SU-DHL-6 (cell line): ENCODE results near the gene H2AZ2.
"Not testable (repeated sequence)": the region's sequence is repeated elsewhere in the genome, so short reads cannot be mapped to it uniquely, and the experiment has no call there.

Source experiments
- H2AFZ ChIP-seq: fragments of 200-600 bp; sonication (generic); 2 replicates; pipeline ENCODE4 v1.6.1; 2014; ENCODE audit warnings: low read depth, mild to moderate bottlenecking, moderate library complexity, mixed read lengths, antibody characterized with exemption, low read length; ENCODE audit not compliant: severe bottlenecking
- H3F3A ChIP-seq: fragments of 200-600 bp; shearing (Covaris generic); 2 replicates; pipeline ENCODE4 v1.6.0; 2016; ENCODE audit warnings: antibody characterized with exemption, mild to moderate bottlenecking; ENCODE audit not compliant: insufficient read depth
- H3K27ac ChIP-seq: fragments of 200-600 bp; sonication (generic); 2 replicates; pipeline ENCODE4 v1.5.1; 2016; ENCODE audit warnings: low read depth, mild to moderate bottlenecking, low read length, moderate library complexity, mixed read lengths
- H3K27me3 ChIP-seq: fragments of 200-600 bp; sonication (generic), shearing (Covaris generic); 2 replicates; pipeline ENCODE4 v1.6.0; 2014; ENCODE audit warnings: mild to moderate bottlenecking, low read length
- H3K36me3 ChIP-seq: fragments of 200-600 bp; sonication (generic); 2 replicates; pipeline ENCODE4 v1.6.1; 2014; ENCODE audit warnings: mild to moderate bottlenecking, low read length, mixed read lengths
- H3K4me2 ChIP-seq: fragments of 300-600, 200-600 bp; shearing (Covaris generic), sonication (generic); 2 replicates; pipeline ENCODE4 v1.6.0; 2014; ENCODE audit warnings: low read length, low read depth, mild to moderate bottlenecking; ENCODE audit not compliant: poor library complexity, severe bottlenecking
- H3K4me3 ChIP-seq: fragments of 200-600 bp; sonication (generic); 2 replicates; pipeline ENCODE4 v1.5.1; 2014; ENCODE audit warnings: antibody characterized with exemption, low read length, mild to moderate bottlenecking, mixed read lengths; ENCODE audit not compliant: insufficient read depth, poor library complexity, severe bottlenecking
- H3K79me2 ChIP-seq: fragments of 200-600 bp; sonication (generic); 2 replicates; pipeline ENCODE4 v1.6.1; 2014; ENCODE audit warnings: mild to moderate bottlenecking, low read length, moderate library complexity; ENCODE audit not compliant: insufficient read depth
- H3K9ac ChIP-seq: fragments of 200-600 bp; sonication (generic); 2 replicates; pipeline ENCODE4 v1.7.0; 2014; ENCODE audit warnings: mild to moderate bottlenecking, low read length
- H3K9me2 ChIP-seq: fragments of 200-600 bp; sonication (generic); replicated peaks from 2 replicates; pipeline ENCODE4 v1.6.1; 2014; ENCODE audit warnings: low read length; ENCODE audit not compliant: insufficient read depth
- H3K9me3 ChIP-seq: fragments of 200-600 bp; sonication (generic); 2 replicates; pipeline ENCODE4 v1.6.1; 2014; ENCODE audit warnings: low read length, mixed read lengths; ENCODE audit not compliant: insufficient read depth
- H4K20me1 ChIP-seq: fragments of 200-600 bp; sonication (generic); 2 replicates; pipeline ENCODE4 v1.6.1; 2014; ENCODE audit warnings: low read depth, mild to moderate bottlenecking, antibody characterized with exemption, low read length, moderate library complexity, mixed read lengths
- EZH2phosphoT487 ChIP-seq: fragments of 200-600 bp; sonication (generic), shearing (Covaris generic); conservative IDR thresholded peaks from 2 replicates; pipeline ENCODE4 v1.6.1; 2018; ENCODE audit warnings: mild to moderate bottlenecking, antibody characterized with exemption, low read length, moderate library complexity, mixed read lengths
- TF ChIP-seq, protein P1 (sequence below): fragments of 200-600 bp; sonication (generic); IDR thresholded peaks from one replicate; pipeline ENCODE4 v1.5.1; 2017; ENCODE audit warnings: antibody characterized with exemption, mild to moderate bottlenecking, low read length, moderate library complexity; ENCODE audit not compliant: insufficient read depth, poor library complexity, severe bottlenecking

The H2AZ2 gene

DNA sequence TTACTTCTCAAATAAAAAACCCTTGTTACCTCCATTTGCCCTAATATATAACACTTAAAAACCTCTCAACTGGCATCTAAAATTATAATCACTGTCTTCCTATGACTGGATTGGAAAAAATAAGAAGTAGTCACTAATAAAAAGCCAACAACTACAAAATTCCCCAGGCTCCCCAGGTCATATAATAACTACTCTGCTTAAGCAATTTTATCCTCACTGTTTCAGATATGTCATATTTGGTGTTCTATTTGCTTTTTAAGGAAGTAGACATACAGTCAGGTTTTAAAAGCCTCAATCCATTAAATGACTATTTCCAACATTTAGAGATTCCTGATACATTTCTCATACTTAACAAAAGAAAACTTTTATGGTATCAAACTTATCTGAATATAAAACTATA lies 2.4 kb downstream of the H2AZ2 start:
- Histone ChIP-seq H3F3A (peaks cover 38% of the 10 kb centered on the region), H3K4me2 (peak overlapping the region; percentile 93), H2AFZ (no peak overlapping the region), H3K9ac (peak overlapping the region; percentile 87), H3K79me2 (peaks cover 75% of the 10 kb centered on the region), H3K27ac (peak overlapping the region; percentile 0; the same call in 1 of the 2 replicates), H3K36me3 (peaks cover 13% of the 10 kb centered on the region; the same call in 1 of the 2 replicates), H3K9me3 (no peaks in the 10 kb centered on the region), H4K20me1 (peaks cover 44% of the 10 kb centered on the region), H3K4me3 (peak overlapping the region; percentile 98), H3K9me2 (no peaks in the 10 kb centered on the region), H3K27me3 (no peaks in the 10 kb centered on the region)
- TF ChIP-seq EZH2phosphoT487 = no peak
- TF ChIP-seq, protein P1, sequence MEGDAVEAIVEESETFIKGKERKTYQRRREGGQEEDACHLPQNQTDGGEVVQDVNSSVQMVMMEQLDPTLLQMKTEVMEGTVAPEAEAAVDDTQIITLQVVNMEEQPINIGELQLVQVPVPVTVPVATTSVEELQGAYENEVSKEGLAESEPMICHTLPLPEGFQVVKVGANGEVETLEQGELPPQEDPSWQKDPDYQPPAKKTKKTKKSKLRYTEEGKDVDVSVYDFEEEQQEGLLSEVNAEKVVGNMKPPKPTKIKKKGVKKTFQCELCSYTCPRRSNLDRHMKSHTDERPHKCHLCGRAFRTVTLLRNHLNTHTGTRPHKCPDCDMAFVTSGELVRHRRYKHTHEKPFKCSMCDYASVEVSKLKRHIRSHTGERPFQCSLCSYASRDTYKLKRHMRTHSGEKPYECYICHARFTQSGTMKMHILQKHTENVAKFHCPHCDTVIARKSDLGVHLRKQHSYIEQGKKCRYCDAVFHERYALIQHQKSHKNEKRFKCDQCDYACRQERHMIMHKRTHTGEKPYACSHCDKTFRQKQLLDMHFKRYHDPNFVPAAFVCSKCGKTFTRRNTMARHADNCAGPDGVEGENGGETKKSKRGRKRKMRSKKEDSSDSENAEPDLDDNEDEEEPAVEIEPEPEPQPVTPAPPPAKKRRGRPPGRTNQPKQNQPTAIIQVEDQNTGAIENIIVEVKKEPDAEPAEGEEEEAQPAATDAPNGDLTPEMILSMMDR = no peak

DNA sequence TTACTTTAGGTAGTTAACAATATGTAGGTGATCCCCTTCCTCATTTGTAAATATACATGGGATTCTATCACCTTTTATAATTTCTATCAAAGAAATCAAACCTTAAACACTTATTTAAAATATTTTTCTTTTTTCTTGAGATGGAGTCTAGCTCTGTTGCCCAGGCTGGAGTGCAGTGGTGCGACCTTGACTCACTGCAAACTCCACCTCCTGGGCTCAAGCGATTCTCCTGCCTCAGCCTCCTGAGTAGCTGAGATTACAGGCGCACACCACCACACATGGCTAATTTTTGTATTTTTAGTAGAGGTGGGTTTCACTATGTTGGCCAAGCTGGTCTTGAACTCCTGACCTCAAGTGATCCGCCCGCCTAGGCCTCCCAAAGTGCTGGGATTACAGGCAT lies 4.4 kb downstream of the H2AZ2 start:
- H3K9me2 ChIP-seq = not testable (repeated sequence)
- peaks cover 24% of the 10 kb centered on the region for H3K36me3 ChIP-seq

DNA sequence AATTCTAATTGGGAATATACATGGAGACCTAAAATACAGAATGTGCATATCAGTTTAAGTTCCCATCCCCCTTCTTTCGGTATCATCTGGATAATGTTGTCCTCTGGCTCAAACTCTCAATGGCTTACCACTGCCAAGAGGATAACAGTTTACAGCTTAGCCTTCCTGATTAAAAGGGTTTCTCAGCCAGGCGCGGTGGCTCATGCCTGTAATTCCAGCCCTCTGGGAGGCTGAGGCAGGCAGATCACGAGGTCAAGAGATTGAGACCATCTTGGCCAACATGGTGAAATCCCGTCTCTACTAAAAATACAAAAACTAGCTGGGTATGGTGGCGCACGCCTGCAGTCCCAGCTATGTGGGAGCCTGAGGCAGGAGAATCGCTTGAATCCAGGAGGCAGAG lies 5.2 kb downstream of the H2AZ2 start:
- Histone ChIP-seq H4K20me1 (peaks cover 48% of the 10 kb centered on the region), H3K36me3 (peaks cover 25% of the 10 kb centered on the region), H3F3A (peaks cover 23% of the 10 kb centered on the region), H3K79me2 (peaks cover 93% of the 10 kb centered on the region)
- H3K27ac ChIP-seq, H3K27me3 ChIP-seq, H3K9me2 ChIP-seq, H3K9me3 ChIP-seq, H3K4me3 ChIP-seq, H2AFZ ChIP-seq, H3K9ac ChIP-seq, H3K4me2 ChIP-seq: not testable (repeated sequence)

More for the DNA sequence above, 4.4 kb downstream of the H2AZ2 start:
- not testable (repeated sequence) for H3K9ac ChIP-seq, H2AFZ ChIP-seq, H3K9me3 ChIP-seq, H3K27ac ChIP-seq, H3K4me2 ChIP-seq, H3K27me3 ChIP-seq, H3K4me3 ChIP-seq
- Histone ChIP-seq H3F3A (peaks cover 23% of the 10 kb centered on the region), H4K20me1 (peaks cover 48% of the 10 kb centered on the region), H3K79me2 (peaks cover 85% of the 10 kb centered on the region)

DNA sequence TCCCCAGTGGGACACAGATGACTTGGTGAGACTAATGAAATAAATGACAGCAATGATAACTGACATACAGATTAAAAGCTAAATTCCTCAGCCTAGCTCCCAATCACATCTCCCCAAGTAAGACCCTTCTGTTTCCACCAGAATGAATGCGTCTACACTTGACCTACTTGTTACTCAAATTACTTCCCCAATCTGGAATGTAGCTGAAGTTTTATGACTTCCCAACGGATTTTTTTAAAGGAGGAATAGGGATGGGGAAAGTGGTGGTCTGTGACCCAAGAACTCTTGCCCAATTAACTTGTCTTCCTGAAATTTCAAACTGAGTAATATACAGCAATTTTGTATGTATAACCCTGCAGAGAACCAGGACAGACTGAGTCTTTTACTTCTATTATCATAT lies 9.1 kb downstream of the H2AZ2 start:
- H3K27ac ChIP-seq = no peak overlapping the region
- no peaks in the 10 kb centered on the region for H3K9me2 ChIP-seq
- no peak overlapping the region for H2AFZ ChIP-seq
- peaks cover 81% of the 10 kb centered on the region for H3K79me2 ChIP-seq
- H4K20me1 ChIP-seq = peaks cover 24% of the 10 kb centered on the region
- TF ChIP-seq, protein P1 = no peak
- TF ChIP-seq EZH2phosphoT487 = no peak
- H3K27me3 ChIP-seq = no peaks in the 10 kb centered on the region
- H3F3A ChIP-seq = no peaks in the 10 kb centered on the region; the same call in 1 of the 2 replicates
- peaks cover 48% of the 10 kb centered on the region for H3K36me3 ChIP-seq
- no peaks in the 10 kb centered on the region for H3K9me3 ChIP-seq
- no peak overlapping the region for H3K4me2 ChIP-seq
- no peak overlapping the region for H3K4me3 ChIP-seq
- H3K9ac ChIP-seq = no peak overlapping the region
